MCF 10A (cell line): ENCODE measurements around the gene RAP1GAP2. TPM values are rescaled to one million over a fixed set of nuclear protein-coding genes. Genes with fewer than 3 reads are reported as not detected.
"Not testable (repeated sequence)": the region's sequence is repeated elsewhere in the genome, so short reads cannot be mapped to it uniquely, and the experiment has no call there.

Source experiments
- BruUV-seq: library from RNA; stranded (reverse); fragments of 400-500 nt; replicated peaks from 2 replicates; lab custom pipeline; 2021; lab: Mats Ljungman, UMichigan
- CTCF ChIA-PET: fragments of 300-600 bp; sonication (Branson Sonifier 250); formaldehyde crosslinking; extraction: SDS; loops from one replicate; lab custom pipeline; 2021; ENCODE audit warnings: antibody characterized with exemption, inconsistent platforms; lab: Yijun Ruan, JAX
- POLR2A ChIA-PET: fragments of 300-600, 350-650 bp; sonication (Branson Sonifier 250); formaldehyde crosslinking; extraction: SDS; loops from one replicate; lab custom pipeline; 2020; ENCODE audit warnings: antibody characterized with exemption, inconsistent platforms; lab: Yijun Ruan, JAX
- DNase-seq: peaks from one replicate; pipeline ENCODE4 v3.0.0-alpha.2; 2018; ENCODE audit not compliant: unreplicated experiment
- H3K27ac Mint-ChIP-seq: one replicate; pipeline ENCODE4 v1.8.0; 2022; ENCODE audit warnings: mild to moderate bottlenecking, low read depth, mixed read lengths; ENCODE audit not compliant: unreplicated experiment
- H3K27me3 Mint-ChIP-seq: one replicate; pipeline ENCODE4 v1.8.0; 2022; ENCODE audit warnings: mixed read lengths; ENCODE audit not compliant: insufficient read depth, unreplicated experiment
- H3K36me3 Mint-ChIP-seq: one replicate; pipeline ENCODE4 v1.8.0; 2022; ENCODE audit warnings: mild to moderate bottlenecking, moderate library complexity, mixed read lengths; ENCODE audit not compliant: insufficient read depth, unreplicated experiment
- H3K4me1 Mint-ChIP-seq: one replicate; pipeline ENCODE4 v1.8.0; 2022; ENCODE audit warnings: mixed read lengths; ENCODE audit not compliant: insufficient read depth, unreplicated experiment
- H3K4me3 Mint-ChIP-seq: one replicate; pipeline ENCODE4 v1.8.0; 2022; ENCODE audit warnings: mild to moderate bottlenecking, moderate library complexity, mixed read lengths; ENCODE audit not compliant: unreplicated experiment
- H3K9me3 Mint-ChIP-seq: one replicate; pipeline ENCODE4 v1.8.0; 2022; ENCODE audit warnings: mixed read lengths; ENCODE audit not compliant: unreplicated experiment
- CTCF ChIP-seq: fragments of 200-600 bp; IDR thresholded peaks from one replicate; pipeline ENCODE4 v1.8.0; 2022; ENCODE audit warnings: antibody characterized with exemption, mild to moderate bottlenecking; ENCODE audit not compliant: unreplicated experiment
- intact Hi-C: fragments of 100-400 bp; cut with micrococcal nuclease; formaldehyde crosslinking; loops from 2 replicates; pipeline ENCODE4 v1.14.1; 2022
- total RNA-seq: library from RNA; stranded (reverse); gene quantifications from 2 replicates; pipeline ENCODE4 v1.2.3, GENCODE V29; 2022

Gene RAP1GAP2
- total RNA-seq, 1 experiment from 2014 or later, result 40.2 TPM

GRCh38 chr17:2995377-2995776 is 199.1 kb downstream of the RAP1GAP2 start:
- no peak overlapping the region for H3K4me3 Mint-ChIP-seq
- H3K27ac Mint-ChIP-seq, result no peak overlapping the region

GRCh38 chr17:2995886-2996809 is 199.9 kb downstream of the RAP1GAP2 start:
- ChIA-PET CTCF (interaction anchor here (0.6 kb wide), 1 partner anchor 731 kb away, joined by 3 read pairs; no protein-coding TSS in a partner anchor), POLR2A (interaction anchor here (0.6 kb wide), 1 partner anchor 73 kb away, joined by 3 read pairs; no protein-coding TSS in a partner anchor)
- Mint-ChIP-seq H3K27ac (no peak overlapping the region), H3K4me1 (peaks cover 10% of the 10 kb centered on the region), H3K9me3 (no peaks in the 10 kb centered on the region), H3K36me3 (peaks cover 47% of the 10 kb centered on the region), H3K27me3 (no peaks in the 10 kb centered on the region), H3K4me3 (no peak overlapping the region)
- no peak for TF ChIP-seq CTCF
- intact Hi-C loops, result no loop called here
- no peak for DNase-seq
- BruUV-seq, result no TSS peak

More at GRCh38 chr17:2995377-2995776, 199.1 kb downstream of the RAP1GAP2 start:
- no TSS peak for BruUV-seq
- intact Hi-C loops, result no loop called here
- CTCF ChIA-PET, result interaction anchor here (0.6 kb wide), 1 partner anchor 86 kb away, joined by 3 read pairs; no protein-coding TSS in a partner anchor
- Mint-ChIP-seq H3K4me1 (peaks cover 10% of the 10 kb centered on the region), H3K9me3 (no peaks in the 10 kb centered on the region), H3K36me3 (peaks cover 55% of the 10 kb centered on the region), H3K27me3 (no peaks in the 10 kb centered on the region)
- no peak for DNase-seq
- POLR2A ChIA-PET, result interaction anchor here (0.6 kb wide), 1 partner anchor 72 kb away, joined by 3 read pairs; no protein-coding TSS in a partner anchor
- no peak for TF ChIP-seq CTCF

- Mint-ChIP-seq H3K27me3 (no peaks in the 10 kb centered on the region), H3K9me3 (no peaks in the 10 kb centered on the region), H3K27ac (no peak overlapping the region), H3K36me3 (peaks cover 43% of the 10 kb centered on the region), H3K4me1 (peaks cover 10% of the 10 kb centered on the region), H3K4me3 (no peak overlapping the region)
- ChIA-PET POLR2A (no interaction called here), CTCF (no interaction called here)
- no peak for TF ChIP-seq CTCF
- DNase-seq, result no peak
- intact Hi-C loops, result no loop called here
- no TSS peak for BruUV-seq
These were observed 200.8 kb downstream of the RAP1GAP2 start for GRCh38 chr17:2996810-2997670.

GRCh38 chr17:2998469-2998901 is 202.2 kb downstream of the RAP1GAP2 start:
- H3K27ac Mint-ChIP-seq, intact Hi-C loops, DNase-seq, H3K4me3 Mint-ChIP-seq, H3K4me1 Mint-ChIP-seq, POLR2A ChIA-PET, H3K9me3 Mint-ChIP-seq, H3K27me3 Mint-ChIP-seq, BruUV-seq: not testable (repeated sequence)
- CTCF ChIA-PET, result interaction anchor here (1.2 kb wide), 1 partner anchor 150 kb away, joined by 3 read pairs; no protein-coding TSS in a partner anchor
- H3K36me3 Mint-ChIP-seq, result peaks cover 36% of the 10 kb centered on the region
